ENCODE measurements around the gene FERMT2.

FERMT2 gene

GRCh38 chr14:52862632-52863333 is 88.1 kb downstream of the FERMT2 start:
- H3K4me1 ChIP-seq = no peaks in the 10 kb centered on the region
- H3K36me3 ChIP-seq (ENCODE audit: control insufficient read depth, insufficient read depth, low read length) = no peaks in the 10 kb centered on the region
- no peak for TF ChIP-seq CTCF (IDR thresholded peaks at IDR 0.05)
- H3K9ac ChIP-seq = no peak overlapping the region
- H3K4me2 ChIP-seq (ENCODE audit: low read length) = no peak overlapping the region
- no peak overlapping the region for H3K27ac ChIP-seq
- H2AFZ ChIP-seq = no peak overlapping the region
- no peaks in the 10 kb centered on the region for H3K27me3 ChIP-seq (ENCODE audit: control insufficient read depth, insufficient read depth, low read length)
- no peaks in the 10 kb centered on the region for H3K9me3 ChIP-seq (ENCODE audit: control insufficient read depth, low read length)
- no peaks in the 10 kb centered on the region for H3K79me2 ChIP-seq
- H3K4me3 ChIP-seq (ENCODE audit: low read depth, low read length) = no peak overlapping the region

- Histone ChIP-seq H3K4me2 (ENCODE audit: low read length) (no peak overlapping the region), H3K9me3 (ENCODE audit: control insufficient read depth, low read length) (no peaks in the 10 kb centered on the region), H3K36me3 (ENCODE audit: control insufficient read depth, insufficient read depth, low read length) (no peaks in the 10 kb centered on the region), H3K4me1 (peaks cover 2% of the 10 kb centered on the region), H3K79me2 (no peaks in the 10 kb centered on the region), H3K27me3 (ENCODE audit: control insufficient read depth, insufficient read depth, low read length) (no peaks in the 10 kb centered on the region), H3K27ac (no peak overlapping the region), H3K4me3 (ENCODE audit: low read depth, low read length) (no peak overlapping the region), H3K9ac (no peak overlapping the region), H2AFZ (no peak overlapping the region)
- TF ChIP-seq CTCF (IDR thresholded peaks at IDR 0.05) = no peak
Observed at GRCh38 chr14:52861403-52861802, 89.4 kb downstream of the FERMT2 start.

DNA sequence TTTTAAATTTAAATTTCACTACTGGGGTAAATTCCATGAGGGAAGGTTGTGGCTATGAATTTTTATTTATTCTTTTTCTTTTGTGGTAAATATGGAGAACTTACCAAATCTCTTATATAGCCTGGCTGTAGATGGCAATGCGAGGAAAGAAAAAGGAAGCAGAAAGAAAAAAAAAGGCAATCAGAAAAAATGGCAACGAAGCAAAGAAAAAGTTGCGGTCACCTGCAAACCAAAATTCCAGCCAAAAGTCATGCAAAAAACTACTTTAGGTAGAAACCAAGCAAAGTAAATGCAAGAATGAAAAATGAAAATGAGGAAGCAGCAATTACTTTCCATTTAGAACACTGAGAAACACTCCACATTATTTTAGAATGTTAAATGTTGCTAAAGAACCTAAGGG is 89.9 kb downstream of the FERMT2 start:
- no peak overlapping the region for H2AFZ ChIP-seq
- H3K4me3 ChIP-seq (ENCODE audit: low read depth, low read length) = no peak overlapping the region
- no peak overlapping the region for H3K4me2 ChIP-seq (ENCODE audit: low read length)
- no peak overlapping the region for H3K27ac ChIP-seq
- TF ChIP-seq CTCF (IDR thresholded peaks at IDR 0.05) = no peak
- peaks cover 6% of the 10 kb centered on the region for H3K4me1 ChIP-seq
- no peaks in the 10 kb centered on the region for H3K27me3 ChIP-seq (ENCODE audit: control insufficient read depth, insufficient read depth, low read length)
- H3K9me3 ChIP-seq (ENCODE audit: control insufficient read depth, low read length) = no peaks in the 10 kb centered on the region
- no peak overlapping the region for H3K9ac ChIP-seq
- H3K36me3 ChIP-seq (ENCODE audit: control insufficient read depth, insufficient read depth, low read length) = no peaks in the 10 kb centered on the region
- H3K79me2 ChIP-seq = no peaks in the 10 kb centered on the region

GRCh38 chr14:52860209-52860608 is 90.6 kb downstream of the FERMT2 start:
- no peak overlapping the region for H3K9ac ChIP-seq
- TF ChIP-seq CTCF (IDR thresholded peaks at IDR 0.05) = no peak
- no peaks in the 10 kb centered on the region for H3K36me3 ChIP-seq (ENCODE audit: control insufficient read depth, insufficient read depth, low read length)
- H3K9me3 ChIP-seq (ENCODE audit: control insufficient read depth, low read length) = no peaks in the 10 kb centered on the region
- H3K27ac ChIP-seq = no peak overlapping the region
- H3K4me3 ChIP-seq (ENCODE audit: low read depth, low read length) = no peak overlapping the region
- peaks cover 6% of the 10 kb centered on the region for H3K4me1 ChIP-seq
- no peaks in the 10 kb centered on the region for H3K79me2 ChIP-seq
- no peaks in the 10 kb centered on the region for H3K27me3 ChIP-seq (ENCODE audit: control insufficient read depth, insufficient read depth, low read length)
- no peak overlapping the region for H2AFZ ChIP-seq
- H3K4me2 ChIP-seq (ENCODE audit: low read length) = no peak overlapping the region

DNA sequence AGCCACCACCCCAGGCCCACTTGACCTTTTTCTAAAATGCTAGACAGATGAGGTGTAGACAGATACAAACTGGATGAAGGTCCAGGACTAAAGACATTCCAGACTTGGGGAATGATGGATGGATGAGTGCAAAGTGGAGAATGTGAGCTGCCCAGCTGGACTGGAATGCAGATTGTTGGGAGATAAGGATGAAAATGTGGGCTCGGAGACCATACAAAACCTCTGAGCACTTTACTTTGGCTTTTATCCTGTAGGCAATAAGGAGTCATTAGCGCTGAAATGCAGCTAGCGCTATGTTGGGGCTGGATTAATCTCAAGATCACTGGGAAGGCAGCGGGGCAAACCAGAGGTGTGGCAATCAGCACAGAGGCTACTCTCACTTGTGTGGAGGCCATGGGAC is 94.7 kb downstream of the FERMT2 start:
- Histone ChIP-seq H3K27ac (no peak overlapping the region), H3K9me3 (ENCODE audit: control insufficient read depth, low read length) (no peaks in the 10 kb centered on the region), H2AFZ (no peak overlapping the region), H3K79me2 (no peaks in the 10 kb centered on the region), H3K4me3 (ENCODE audit: low read depth, low read length) (no peak overlapping the region), H3K9ac (no peak overlapping the region), H3K36me3 (ENCODE audit: control insufficient read depth, insufficient read depth, low read length) (no peaks in the 10 kb centered on the region), H3K4me1 (peaks cover 6% of the 10 kb centered on the region), H3K4me2 (ENCODE audit: low read length) (no peak overlapping the region), H3K27me3 (ENCODE audit: control insufficient read depth, insufficient read depth, low read length) (no peaks in the 10 kb centered on the region)
- no peak for TF ChIP-seq CTCF (IDR thresholded peaks at IDR 0.05)

Measured in parathyroid adenoma (tissue), 2 donors.